Endothelial cell (in vitro differentiated cells): ENCODE results near the gene PRR3. TPM values are rescaled to one million over a fixed set of nuclear protein-coding genes. Genes with fewer than 3 reads are reported as not detected.
A peak's percentile ranks its signal among the peaks of the same experiment; 100 is the strongest.

ENCODE experiments used
- DNase-seq: peaks from one replicate; pipeline ENCODE4 v3.0.0; 2021; ENCODE audit warnings: low spot score
- H3K27ac Mint-ChIP-seq: one replicate; pipeline ENCODE4 v1.8.0; 2021; ENCODE audit warnings: mixed read lengths, inconsistent platforms; ENCODE audit not compliant: unreplicated experiment
- H3K27me3 Mint-ChIP-seq: one replicate; pipeline ENCODE4 v1.8.0; 2021; ENCODE audit warnings: mild to moderate bottlenecking, moderate library complexity, mixed read lengths, inconsistent platforms; ENCODE audit not compliant: unreplicated experiment
- H3K36me3 Mint-ChIP-seq: one replicate; pipeline ENCODE4 v1.8.0; 2021; ENCODE audit warnings: mild to moderate bottlenecking, low read depth, mixed read lengths, inconsistent platforms; ENCODE audit not compliant: unreplicated experiment
- H3K4me1 Mint-ChIP-seq: one replicate; pipeline ENCODE4 v1.8.0; 2021; ENCODE audit warnings: mild to moderate bottlenecking, mixed read lengths, inconsistent platforms; ENCODE audit not compliant: unreplicated experiment
- H3K4me3 Mint-ChIP-seq: one replicate; pipeline ENCODE4 v1.8.0; 2021; ENCODE audit warnings: mild to moderate bottlenecking, mixed read lengths, inconsistent platforms; ENCODE audit not compliant: unreplicated experiment
- H3K9me3 Mint-ChIP-seq: one replicate; pipeline ENCODE4 v1.8.0; 2021; ENCODE audit warnings: mixed read lengths, inconsistent platforms; ENCODE audit not compliant: unreplicated experiment
- total RNA-seq: library from RNA; stranded (reverse); fragmentation: NEBNext Ultra II Directional; extraction: Animal tissue kit (Norgen Biotek cat#: 25700); gene quantifications from one replicate; pipeline ENCODE4 v1.2.1, GENCODE V29; 2021; ENCODE audit not compliant: unreplicated experiment
- TF ChIP-seq, protein P1 (sequence below): fragments of 200-600 bp; sonication (generic); IDR thresholded peaks from one replicate; pipeline ENCODE4 v1.5.0; 2021; ENCODE audit warnings: antibody characterized with exemption; ENCODE audit not compliant: unreplicated experiment

Gene PRR3
- total RNA-seq, 1 donor from 2014 or later, result 12.6 TPM

DNA sequence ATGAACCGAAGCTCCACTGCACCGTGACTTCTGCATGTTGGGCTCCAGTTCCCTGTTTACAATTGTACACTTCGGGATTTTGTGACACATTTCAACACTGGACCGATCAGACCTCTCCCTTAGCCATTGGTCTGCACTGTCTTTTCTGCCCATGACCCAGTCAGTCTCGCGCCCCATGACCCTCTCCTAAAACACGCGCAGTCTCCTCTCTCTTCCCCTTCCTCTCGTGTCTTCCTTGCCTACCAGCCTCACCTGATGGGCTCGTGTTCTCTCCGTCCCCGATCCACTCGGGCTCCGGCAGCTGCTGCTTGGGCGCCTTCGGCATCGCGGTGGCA is 13.6 kb downstream of the PRR3 start:
- Mint-ChIP-seq H3K4me1 (peaks cover 43% of the 10 kb centered on the region), H3K36me3 (peaks cover 4% of the 10 kb centered on the region), H3K27ac (peak overlapping the region; percentile 94), H3K27me3 (peaks cover 18% of the 10 kb centered on the region), H3K9me3 (no peaks in the 10 kb centered on the region), H3K4me3 (peak overlapping the region; percentile 95)
- TF ChIP-seq, protein P1, sequence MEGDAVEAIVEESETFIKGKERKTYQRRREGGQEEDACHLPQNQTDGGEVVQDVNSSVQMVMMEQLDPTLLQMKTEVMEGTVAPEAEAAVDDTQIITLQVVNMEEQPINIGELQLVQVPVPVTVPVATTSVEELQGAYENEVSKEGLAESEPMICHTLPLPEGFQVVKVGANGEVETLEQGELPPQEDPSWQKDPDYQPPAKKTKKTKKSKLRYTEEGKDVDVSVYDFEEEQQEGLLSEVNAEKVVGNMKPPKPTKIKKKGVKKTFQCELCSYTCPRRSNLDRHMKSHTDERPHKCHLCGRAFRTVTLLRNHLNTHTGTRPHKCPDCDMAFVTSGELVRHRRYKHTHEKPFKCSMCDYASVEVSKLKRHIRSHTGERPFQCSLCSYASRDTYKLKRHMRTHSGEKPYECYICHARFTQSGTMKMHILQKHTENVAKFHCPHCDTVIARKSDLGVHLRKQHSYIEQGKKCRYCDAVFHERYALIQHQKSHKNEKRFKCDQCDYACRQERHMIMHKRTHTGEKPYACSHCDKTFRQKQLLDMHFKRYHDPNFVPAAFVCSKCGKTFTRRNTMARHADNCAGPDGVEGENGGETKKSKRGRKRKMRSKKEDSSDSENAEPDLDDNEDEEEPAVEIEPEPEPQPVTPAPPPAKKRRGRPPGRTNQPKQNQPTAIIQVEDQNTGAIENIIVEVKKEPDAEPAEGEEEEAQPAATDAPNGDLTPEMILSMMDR, result no peak
- DNase-seq, result no peak

DNA sequence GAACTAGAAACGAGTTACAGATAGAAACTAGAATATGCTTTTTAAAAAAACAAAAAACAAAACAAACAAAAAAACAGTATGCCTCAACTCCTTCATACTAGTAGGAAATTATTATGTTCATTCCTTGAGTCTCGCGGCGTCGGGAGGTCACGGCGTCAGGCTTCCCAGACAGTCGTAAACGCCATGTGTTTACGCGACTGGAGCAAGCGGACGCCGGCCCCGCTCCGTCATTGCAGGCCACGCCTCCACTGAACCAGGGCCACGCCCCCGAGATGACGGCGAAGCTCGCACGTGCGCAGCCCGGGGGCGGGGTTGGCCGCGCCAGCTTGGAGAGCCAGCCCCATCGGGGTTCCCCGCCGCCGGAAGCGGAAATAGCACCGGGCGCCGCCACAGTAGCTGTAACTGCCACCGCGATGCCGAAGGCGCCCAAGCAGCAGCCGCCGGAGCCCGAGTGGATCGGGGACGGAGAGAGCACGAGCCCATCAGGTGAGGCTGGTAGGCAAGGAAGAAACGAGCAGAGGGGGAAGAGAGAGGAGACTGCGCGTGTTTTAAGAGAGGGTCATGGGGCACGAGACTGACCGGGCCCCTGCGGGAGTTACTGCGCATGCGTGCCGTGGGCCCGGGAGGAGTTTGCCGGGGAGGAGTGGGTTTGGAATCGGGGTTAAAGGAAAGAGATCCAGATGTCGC is 14.1 kb downstream of the PRR3 start, which contains the start of gene ABCF1:
Gene ABCF1 (plus strand): TSS at position 368 of the 687 bp plus-strand sequence. CDS start 46 bp downstream, at position 414.
- peak; percentile 100 for DNase-seq
- peak within 1 kb of the TSS; percentile 95 for H3K4me3 Mint-ChIP-seq
- no peaks in the 10 kb centered on the region for H3K9me3 Mint-ChIP-seq
- peak within 1 kb of the TSS; percentile 99 for H3K27ac Mint-ChIP-seq
- H3K27me3 Mint-ChIP-seq, result peaks cover 18% of the 10 kb centered on the region
- peaks cover 43% of the 10 kb centered on the region for H3K4me1 Mint-ChIP-seq
- TF ChIP-seq, protein P1, result no peak
- peaks cover 4% of the 10 kb centered on the region for H3K36me3 Mint-ChIP-seq

DNA sequence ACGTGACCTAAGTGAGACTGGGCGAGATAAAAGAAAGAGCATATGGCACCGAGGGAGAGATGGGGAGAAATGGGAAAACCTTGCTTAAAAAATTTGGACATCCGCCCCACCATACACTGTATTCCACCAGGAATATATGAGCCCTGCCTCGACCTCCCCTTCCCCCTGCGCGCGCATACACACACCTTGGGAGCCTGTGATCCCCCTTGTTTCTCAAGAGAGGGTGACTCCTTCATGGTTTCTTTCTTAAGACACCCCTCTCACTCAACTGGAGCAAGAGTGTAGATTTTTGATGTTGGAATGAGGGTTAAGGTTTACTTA is 14.6 kb downstream of the PRR3 start:
- H3K27ac Mint-ChIP-seq, result peak overlapping the region; percentile 99
- TF ChIP-seq, protein P1, result no peak
- H3K36me3 Mint-ChIP-seq, result peaks cover 9% of the 10 kb centered on the region
- H3K9me3 Mint-ChIP-seq, result no peaks in the 10 kb centered on the region
- H3K4me3 Mint-ChIP-seq, result peak overlapping the region; percentile 95
- peaks cover 43% of the 10 kb centered on the region for H3K4me1 Mint-ChIP-seq
- peaks cover 20% of the 10 kb centered on the region for H3K27me3 Mint-ChIP-seq
- no peak for DNase-seq

DNA sequence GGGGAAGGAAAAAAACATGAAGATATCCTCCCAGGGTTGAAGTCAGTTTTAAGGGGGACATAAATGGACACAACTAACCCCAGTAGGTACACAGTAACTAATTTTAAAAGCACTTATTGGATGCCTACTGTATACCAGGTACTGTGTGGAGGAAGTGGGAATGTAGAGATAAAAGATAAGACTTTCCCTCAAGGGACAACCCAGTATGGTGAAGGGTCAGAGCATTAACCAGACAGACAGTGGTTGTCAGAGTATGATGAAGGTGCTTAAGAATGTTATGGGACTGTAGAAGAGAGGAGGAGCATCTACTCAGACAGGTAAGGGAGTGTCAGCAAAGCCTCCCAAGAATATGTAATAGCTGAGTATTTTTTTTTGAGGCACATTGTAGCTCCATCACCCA is 15.1 kb downstream of the PRR3 start:
- no peak for DNase-seq
- TF ChIP-seq, protein P1, result no peak
- peak overlapping the region; percentile 95 for H3K4me3 Mint-ChIP-seq
- H3K4me1 Mint-ChIP-seq, result peaks cover 43% of the 10 kb centered on the region
- H3K27ac Mint-ChIP-seq, result peak overlapping the region; percentile 99
- H3K36me3 Mint-ChIP-seq, result peaks cover 10% of the 10 kb centered on the region
- peaks cover 22% of the 10 kb centered on the region for H3K27me3 Mint-ChIP-seq
- H3K9me3 Mint-ChIP-seq, result no peaks in the 10 kb centered on the region

DNA sequence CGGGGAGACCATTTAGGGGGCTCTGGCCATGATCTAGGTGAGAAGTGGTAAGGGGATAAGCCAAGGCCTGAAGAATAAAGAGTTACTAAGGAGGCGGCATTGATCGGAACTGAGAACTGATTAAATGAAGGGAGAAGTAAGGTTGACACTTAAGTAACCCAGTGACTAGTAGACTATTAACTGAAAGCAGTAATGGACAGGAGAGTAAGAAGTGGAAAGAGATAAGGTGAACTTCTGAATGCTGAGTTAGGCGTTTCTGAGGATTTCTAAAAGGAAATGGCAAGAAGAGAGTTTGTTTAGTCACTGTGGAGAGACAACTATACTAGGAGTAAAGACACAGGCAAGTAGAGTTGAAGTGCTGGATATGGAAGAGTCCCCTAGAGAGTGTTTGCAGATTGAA is 16.0 kb downstream of the PRR3 start:
- peak overlapping the region; percentile 52 for H3K4me3 Mint-ChIP-seq

More for the DNA sequence above, 16.0 kb downstream of the PRR3 start:
- Mint-ChIP-seq H3K4me1 (peaks cover 52% of the 10 kb centered on the region), H3K36me3 (peaks cover 19% of the 10 kb centered on the region), H3K9me3 (no peaks in the 10 kb centered on the region), H3K27me3 (peaks cover 24% of the 10 kb centered on the region), H3K27ac (peak overlapping the region; percentile 33)
- no peak for DNase-seq
- TF ChIP-seq, protein P1, result no peak
